ENCODE measurements around the gene ACTL7B. TPM values are rescaled to one million over a fixed set of nuclear protein-coding genes. Genes with fewer than 3 reads are reported as not detected.

Gene ACTL7B
- total and polyA plus RNA-seq, 2 experiments from 2014 or later: not detected

DNA sequence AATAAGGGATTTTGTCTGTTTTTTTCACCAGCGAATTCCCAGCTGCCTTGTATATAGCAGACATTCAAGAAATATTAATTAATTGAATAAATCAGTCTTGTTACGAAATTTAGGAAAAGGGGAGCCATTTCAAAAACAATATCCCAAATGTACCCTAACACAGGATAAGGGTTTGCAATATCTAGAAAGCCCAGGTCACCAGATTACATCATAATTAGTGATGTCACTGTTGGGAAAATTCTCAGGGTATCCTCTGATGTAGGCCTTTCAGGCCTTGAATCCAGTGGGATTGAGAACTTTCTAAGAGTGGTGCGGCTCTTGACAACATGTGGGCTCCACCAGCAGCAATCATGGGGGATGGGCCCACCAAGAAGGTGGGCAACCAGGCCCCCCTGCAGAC, 6.2 kb upstream of the ACTL7B start, which contains the start of gene ACTL7A:
Gene ACTL7A, plus strand, starts transcription at position 270 of the 400 bp plus-strand sequence. Its CDS starts 57 bp downstream, at position 327.
- Histone ChIP-seq H3K27ac (ENCODE audit: low read depth) (no peak within 1 kb of the TSS), H2AFZ (no peak within 1 kb of the TSS), H4K20me1 (replicated peaks; ENCODE audit: insufficient read depth) (no peaks in the 10 kb centered on the region), H3K4me3 (no peak within 1 kb of the TSS), H3K27me3 (ENCODE audit: insufficient read depth) (no peaks in the 10 kb centered on the region), H3K9me2 (ENCODE audit: insufficient read depth) (no peaks in the 10 kb centered on the region), H3K79me2 (replicated peaks; ENCODE audit: insufficient read depth) (no peaks in the 10 kb centered on the region), H3K4me1 (ENCODE audit: insufficient read depth) (no peaks in the 10 kb centered on the region), H3F3A (replicated peaks; ENCODE audit: low read depth) (no peaks in the 10 kb centered on the region), H3K36me3 (ENCODE audit: insufficient read depth) (no peaks in the 10 kb centered on the region), H3K4me2 (no peak within 1 kb of the TSS)
- no peak for DNase-seq (ENCODE audit: low spot score)
- Mint-ChIP-seq H3K27ac (no peak within 1 kb of the TSS), H3K27me3 (ENCODE audit: insufficient read depth, low read depth, poor library complexity) (peaks cover 5% of the 10 kb centered on the region), H3K9me3 (no peaks in the 10 kb centered on the region), H3K4me3 (no peak within 1 kb of the TSS), H3K36me3 (ENCODE audit: low read depth) (no peaks in the 10 kb centered on the region), H3K4me1 (no peaks in the 10 kb centered on the region)
- TF ChIP-seq ZNF114 (CRISPR knock-in tag; IDR thresholded peaks at IDR 0.05) (no peak), JUNB (IDR thresholded peaks at IDR 0.05; ENCODE audit: unreplicated experiment) (no peak), EZH2 (IDR thresholded peaks at IDR 0.05; ENCODE audit: low read depth, unreplicated experiment) (no peak), EZH2phosphoT487 (IDR thresholded peaks at IDR 0.05; ENCODE audit: unreplicated experiment) (no peak), POLR2AphosphoS5 (IDR thresholded peaks at IDR 0.05; ENCODE audit: low read depth) (no peak), NANOG (IDR thresholded peaks at IDR 0.05; ENCODE audit: borderline replicate concordance) (no peak), CREB1 (CRISPR knock-in tag; IDR thresholded peaks at IDR 0.05; ENCODE audit: low read depth) (no peak), ZNF331 (CRISPR knock-in tag; IDR thresholded peaks at IDR 0.05; ENCODE audit: low read depth) (no peak), STAT1 (IDR thresholded peaks at IDR 0.05; ENCODE audit: unreplicated experiment) (no peak), ETS1 (IDR thresholded peaks at IDR 0.05) (no peak)
- TF ChIP-seq, protein P1, sequence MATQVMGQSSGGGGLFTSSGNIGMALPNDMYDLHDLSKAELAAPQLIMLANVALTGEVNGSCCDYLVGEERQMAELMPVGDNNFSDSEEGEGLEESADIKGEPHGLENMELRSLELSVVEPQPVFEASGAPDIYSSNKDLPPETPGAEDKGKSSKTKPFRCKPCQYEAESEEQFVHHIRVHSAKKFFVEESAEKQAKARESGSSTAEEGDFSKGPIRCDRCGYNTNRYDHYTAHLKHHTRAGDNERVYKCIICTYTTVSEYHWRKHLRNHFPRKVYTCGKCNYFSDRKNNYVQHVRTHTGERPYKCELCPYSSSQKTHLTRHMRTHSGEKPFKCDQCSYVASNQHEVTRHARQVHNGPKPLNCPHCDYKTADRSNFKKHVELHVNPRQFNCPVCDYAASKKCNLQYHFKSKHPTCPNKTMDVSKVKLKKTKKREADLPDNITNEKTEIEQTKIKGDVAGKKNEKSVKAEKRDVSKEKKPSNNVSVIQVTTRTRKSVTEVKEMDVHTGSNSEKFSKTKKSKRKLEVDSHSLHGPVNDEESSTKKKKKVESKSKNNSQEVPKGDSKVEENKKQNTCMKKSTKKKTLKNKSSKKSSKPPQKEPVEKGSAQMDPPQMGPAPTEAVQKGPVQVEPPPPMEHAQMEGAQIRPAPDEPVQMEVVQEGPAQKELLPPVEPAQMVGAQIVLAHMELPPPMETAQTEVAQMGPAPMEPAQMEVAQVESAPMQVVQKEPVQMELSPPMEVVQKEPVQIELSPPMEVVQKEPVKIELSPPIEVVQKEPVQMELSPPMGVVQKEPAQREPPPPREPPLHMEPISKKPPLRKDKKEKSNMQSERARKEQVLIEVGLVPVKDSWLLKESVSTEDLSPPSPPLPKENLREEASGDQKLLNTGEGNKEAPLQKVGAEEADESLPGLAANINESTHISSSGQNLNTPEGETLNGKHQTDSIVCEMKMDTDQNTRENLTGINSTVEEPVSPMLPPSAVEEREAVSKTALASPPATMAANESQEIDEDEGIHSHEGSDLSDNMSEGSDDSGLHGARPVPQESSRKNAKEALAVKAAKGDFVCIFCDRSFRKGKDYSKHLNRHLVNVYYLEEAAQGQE (IDR thresholded peaks at IDR 0.05; ENCODE audit: unreplicated experiment): no peak
- TF ChIP-seq, protein P2, sequence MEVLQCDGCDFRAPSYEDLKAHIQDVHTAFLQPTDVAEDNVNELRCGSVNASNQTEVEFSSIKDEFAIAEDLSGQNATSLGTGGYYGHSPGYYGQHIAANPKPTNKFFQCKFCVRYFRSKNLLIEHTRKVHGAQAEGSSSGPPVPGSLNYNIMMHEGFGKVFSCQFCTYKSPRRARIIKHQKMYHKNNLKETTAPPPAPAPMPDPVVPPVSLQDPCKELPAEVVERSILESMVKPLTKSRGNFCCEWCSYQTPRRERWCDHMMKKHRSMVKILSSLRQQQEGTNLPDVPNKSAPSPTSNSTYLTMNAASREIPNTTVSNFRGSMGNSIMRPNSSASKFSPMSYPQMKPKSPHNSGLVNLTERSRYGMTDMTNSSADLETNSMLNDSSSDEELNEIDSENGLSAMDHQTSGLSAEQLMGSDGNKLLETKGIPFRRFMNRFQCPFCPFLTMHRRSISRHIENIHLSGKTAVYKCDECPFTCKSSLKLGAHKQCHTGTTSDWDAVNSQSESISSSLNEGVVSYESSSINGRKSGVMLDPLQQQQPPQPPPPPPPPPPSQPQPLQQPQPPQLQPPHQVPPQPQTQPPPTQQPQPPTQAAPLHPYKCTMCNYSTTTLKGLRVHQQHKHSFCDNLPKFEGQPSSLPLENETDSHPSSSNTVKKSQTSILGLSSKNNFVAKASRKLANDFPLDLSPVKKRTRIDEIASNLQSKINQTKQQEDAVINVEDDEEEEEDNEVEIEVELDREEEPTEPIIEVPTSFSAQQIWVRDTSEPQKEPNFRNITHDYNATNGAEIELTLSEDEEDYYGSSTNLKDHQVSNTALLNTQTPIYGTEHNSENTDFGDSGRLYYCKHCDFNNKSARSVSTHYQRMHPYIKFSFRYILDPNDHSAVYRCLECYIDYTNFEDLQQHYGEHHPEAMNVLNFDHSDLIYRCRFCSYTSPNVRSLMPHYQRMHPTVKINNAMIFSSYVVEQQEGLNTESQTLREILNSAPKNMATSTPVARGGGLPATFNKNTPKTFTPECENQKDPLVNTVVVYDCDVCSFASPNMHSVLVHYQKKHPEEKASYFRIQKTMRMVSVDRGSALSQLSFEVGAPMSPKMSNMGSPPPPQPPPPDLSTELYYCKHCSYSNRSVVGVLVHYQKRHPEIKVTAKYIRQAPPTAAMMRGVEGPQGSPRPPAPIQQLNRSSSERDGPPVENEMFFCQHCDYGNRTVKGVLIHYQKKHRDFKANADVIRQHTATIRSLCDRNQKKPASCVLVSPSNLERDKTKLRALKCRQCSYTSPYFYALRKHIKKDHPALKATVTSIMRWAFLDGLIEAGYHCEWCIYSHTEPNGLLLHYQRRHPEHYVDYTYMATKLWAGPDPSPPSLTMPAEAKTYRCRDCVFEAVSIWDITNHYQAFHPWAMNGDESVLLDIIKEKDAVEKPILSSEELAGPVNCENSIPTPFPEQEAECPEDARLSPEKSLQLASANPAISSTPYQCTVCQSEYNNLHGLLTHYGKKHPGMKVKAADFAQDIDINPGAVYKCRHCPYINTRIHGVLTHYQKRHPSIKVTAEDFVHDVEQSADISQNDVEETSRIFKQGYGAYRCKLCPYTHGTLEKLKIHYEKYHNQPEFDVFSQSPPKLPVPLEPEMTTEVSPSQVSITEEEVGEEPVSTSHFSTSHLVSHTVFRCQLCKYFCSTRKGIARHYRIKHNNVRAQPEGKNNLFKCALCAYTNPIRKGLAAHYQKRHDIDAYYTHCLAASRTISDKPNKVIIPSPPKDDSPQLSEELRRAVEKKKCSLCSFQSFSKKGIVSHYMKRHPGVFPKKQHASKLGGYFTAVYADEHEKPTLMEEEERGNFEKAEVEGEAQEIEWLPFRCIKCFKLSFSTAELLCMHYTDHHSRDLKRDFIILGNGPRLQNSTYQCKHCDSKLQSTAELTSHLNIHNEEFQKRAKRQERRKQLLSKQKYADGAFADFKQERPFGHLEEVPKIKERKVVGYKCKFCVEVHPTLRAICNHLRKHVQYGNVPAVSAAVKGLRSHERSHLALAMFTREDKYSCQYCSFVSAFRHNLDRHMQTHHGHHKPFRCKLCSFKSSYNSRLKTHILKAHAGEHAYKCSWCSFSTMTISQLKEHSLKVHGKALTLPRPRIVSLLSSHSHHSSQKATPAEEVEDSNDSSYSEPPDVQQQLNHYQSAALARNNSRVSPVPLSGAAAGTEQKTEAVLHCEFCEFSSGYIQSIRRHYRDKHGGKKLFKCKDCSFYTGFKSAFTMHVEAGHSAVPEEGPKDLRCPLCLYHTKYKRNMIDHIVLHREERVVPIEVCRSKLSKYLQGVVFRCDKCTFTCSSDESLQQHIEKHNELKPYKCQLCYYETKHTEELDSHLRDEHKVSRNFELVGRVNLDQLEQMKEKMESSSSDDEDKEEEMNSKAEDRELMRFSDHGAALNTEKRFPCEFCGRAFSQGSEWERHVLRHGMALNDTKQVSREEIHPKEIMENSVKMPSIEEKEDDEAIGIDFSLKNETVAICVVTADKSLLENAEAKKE (CRISPR knock-in tag; IDR thresholded peaks at IDR 0.05): no peak
- TF ChIP-seq, protein P3, sequence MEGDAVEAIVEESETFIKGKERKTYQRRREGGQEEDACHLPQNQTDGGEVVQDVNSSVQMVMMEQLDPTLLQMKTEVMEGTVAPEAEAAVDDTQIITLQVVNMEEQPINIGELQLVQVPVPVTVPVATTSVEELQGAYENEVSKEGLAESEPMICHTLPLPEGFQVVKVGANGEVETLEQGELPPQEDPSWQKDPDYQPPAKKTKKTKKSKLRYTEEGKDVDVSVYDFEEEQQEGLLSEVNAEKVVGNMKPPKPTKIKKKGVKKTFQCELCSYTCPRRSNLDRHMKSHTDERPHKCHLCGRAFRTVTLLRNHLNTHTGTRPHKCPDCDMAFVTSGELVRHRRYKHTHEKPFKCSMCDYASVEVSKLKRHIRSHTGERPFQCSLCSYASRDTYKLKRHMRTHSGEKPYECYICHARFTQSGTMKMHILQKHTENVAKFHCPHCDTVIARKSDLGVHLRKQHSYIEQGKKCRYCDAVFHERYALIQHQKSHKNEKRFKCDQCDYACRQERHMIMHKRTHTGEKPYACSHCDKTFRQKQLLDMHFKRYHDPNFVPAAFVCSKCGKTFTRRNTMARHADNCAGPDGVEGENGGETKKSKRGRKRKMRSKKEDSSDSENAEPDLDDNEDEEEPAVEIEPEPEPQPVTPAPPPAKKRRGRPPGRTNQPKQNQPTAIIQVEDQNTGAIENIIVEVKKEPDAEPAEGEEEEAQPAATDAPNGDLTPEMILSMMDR (conservative IDR thresholded peaks at IDR 0.05; ENCODE audit: low read depth in 2 of 2): no peak
- no peak for ATAC-seq

Data from GM23338 (cell line).